OCI-LY7 (cell line): ENCODE measurements around the gene UBE2C.
"Not testable (repeated sequence)": the region's sequence is repeated elsewhere in the genome, so short reads cannot be mapped to it uniquely, and the experiment has no call there.

Experiments
- EZH2phosphoT487 ChIP-seq: fragments of 200-600 bp; sonication (generic); IDR thresholded peaks from 2 replicates; pipeline ENCODE4 v1.6.1; 2018; ENCODE audit warnings: low read depth, borderline replicate concordance, mild to moderate bottlenecking, mixed run types, antibody characterized with exemption, low read length, moderate library complexity, mixed read lengths
- TF ChIP-seq, protein P1 (sequence below): fragments of 200-600 bp; sonication (generic); conservative IDR thresholded peaks from 2 replicates; pipeline ENCODE4 v1.5.1; 2014; ENCODE audit warnings: mild to moderate bottlenecking, antibody characterized with exemption, low read length, moderate library complexity, mixed read lengths

DNA sequence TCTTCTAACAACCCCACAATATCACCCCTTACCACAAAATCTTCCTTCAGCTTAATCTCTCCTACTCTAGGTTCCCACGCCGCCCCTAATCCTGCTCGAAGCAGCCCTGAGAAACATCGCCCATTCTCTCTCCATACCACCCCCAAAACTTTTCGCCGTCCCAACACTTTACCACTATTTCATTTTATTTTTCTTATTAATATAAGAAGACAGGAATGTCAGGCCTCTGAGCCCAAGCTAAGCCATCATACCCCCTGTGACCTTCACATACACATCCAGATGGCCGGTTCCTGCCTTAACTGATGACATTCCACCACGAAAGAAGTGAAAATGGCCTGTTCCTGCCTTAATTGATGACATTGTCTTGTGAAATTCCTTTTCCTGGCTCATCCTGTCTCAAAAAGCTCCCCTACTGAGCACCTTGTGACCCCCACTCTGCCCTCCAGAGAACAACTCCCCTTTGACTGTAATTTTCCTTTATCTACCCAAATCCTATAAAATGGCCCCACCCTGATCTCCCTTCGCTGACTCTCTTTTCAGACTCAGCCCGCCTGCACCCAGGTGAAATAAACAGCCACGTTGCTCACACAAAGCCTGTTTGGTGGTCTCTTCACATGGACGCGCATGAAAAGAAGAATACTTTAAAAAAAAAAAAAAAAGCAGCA lies 47.7 kb upstream of the UBE2C start:
- TF ChIP-seq, protein P1, sequence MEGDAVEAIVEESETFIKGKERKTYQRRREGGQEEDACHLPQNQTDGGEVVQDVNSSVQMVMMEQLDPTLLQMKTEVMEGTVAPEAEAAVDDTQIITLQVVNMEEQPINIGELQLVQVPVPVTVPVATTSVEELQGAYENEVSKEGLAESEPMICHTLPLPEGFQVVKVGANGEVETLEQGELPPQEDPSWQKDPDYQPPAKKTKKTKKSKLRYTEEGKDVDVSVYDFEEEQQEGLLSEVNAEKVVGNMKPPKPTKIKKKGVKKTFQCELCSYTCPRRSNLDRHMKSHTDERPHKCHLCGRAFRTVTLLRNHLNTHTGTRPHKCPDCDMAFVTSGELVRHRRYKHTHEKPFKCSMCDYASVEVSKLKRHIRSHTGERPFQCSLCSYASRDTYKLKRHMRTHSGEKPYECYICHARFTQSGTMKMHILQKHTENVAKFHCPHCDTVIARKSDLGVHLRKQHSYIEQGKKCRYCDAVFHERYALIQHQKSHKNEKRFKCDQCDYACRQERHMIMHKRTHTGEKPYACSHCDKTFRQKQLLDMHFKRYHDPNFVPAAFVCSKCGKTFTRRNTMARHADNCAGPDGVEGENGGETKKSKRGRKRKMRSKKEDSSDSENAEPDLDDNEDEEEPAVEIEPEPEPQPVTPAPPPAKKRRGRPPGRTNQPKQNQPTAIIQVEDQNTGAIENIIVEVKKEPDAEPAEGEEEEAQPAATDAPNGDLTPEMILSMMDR, result not testable (repeated sequence)
- TF ChIP-seq EZH2phosphoT487, result not testable (repeated sequence)
